ENCODE measurements around the gene PELI1.

GRCh38 chr2:64059270-64059669 is 85.0 kb downstream of the PELI1 start:
- TF ChIP-seq EP300 (IDR thresholded peaks at IDR 0.05) = no peak
- TF ChIP-seq CTCF (IDR thresholded peaks at IDR 0.05) = no peak
